ENCODE results near the gene FRMD4A. TPM values are rescaled to one million over a fixed set of nuclear protein-coding genes. Genes with fewer than 3 reads are reported as not detected.

The FRMD4A gene
- total and polyA plus RNA-seq, 10 of the 15 experiments (the other 5 are each of a cell fraction or from before 2014, with no cell fraction given), result 17.8 to 75.2 (median 39.1) TPM

DNA sequence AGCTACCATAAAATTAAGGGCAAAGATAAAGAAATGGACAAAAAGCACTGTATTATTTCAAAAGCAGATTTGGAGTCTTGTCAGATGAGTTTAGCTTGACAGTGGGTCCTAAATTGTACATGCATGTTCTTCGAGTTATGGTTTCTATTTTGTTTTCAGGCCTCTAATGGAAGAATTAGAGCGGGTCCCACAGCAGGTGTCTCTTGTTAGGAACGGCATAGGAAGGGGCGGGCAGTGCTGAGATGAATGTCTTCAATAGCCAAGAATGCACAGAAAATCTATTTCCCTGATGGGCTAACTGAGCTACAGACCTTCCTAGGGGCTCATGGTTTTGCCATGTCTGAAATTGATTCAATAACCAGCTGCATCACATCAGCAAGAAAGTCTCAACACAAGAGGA, 304.4 kb downstream of the FRMD4A start:
- whole genome bisulfite sequencing (ENCODE audit: insufficient coverage, insufficient replicate concordance, low lambda C conversion rate, missing lambda C conversion rate), result 42% methylated on average over 4 of the region's 4 CpGs
- SMC1A ChIA-PET (ENCODE audit: uncharacterized antibody, unreplicated experiment), result interaction anchor here (0.7 to 9.2 kb wide), 11 partner anchors 9 to 923 kb away, joined by 3 to 70 read pairs (median 3); no protein-coding TSS in a partner anchor
- no TSS peak for BruUV-seq (replicated peaks)

More for the DNA sequence above, 304.4 kb downstream of the FRMD4A start:
- no peaks in the 10 kb centered on the region; the same call in 2 of the 3 replicates for H3K9me3 ChIP-seq (replicated peaks; ENCODE audit: control insufficient read depth, insufficient read depth, low read length)
- no peak overlapping the region for H3K4me2 ChIP-seq (ENCODE audit: control insufficient read depth, insufficient read depth)
- no peaks in the 10 kb centered on the region; a peak in 2 of 4 replicates for H3K27me3 ChIP-seq (replicated peaks in 1 of 2; ENCODE audit: control insufficient read depth in 2 of 2, insufficient read depth in 2 of 2, low read length in 1 of 2)
- ChIA-PET CTCF (interaction anchor here (1.0 to 1.9 kb wide), 5 partner anchors 9 to 242 kb away, joined by 3 to 7 read pairs (median 4); no protein-coding TSS in a partner anchor), POLR2A (interaction anchor here (1.0 kb wide), 1 partner anchor 9 kb away, joined by 4 read pairs; no protein-coding TSS in a partner anchor), RAD21 (ENCODE audit: unreplicated experiment) (interaction anchor here (1.2 to 2.0 kb wide), 6 partner anchors 15 to 239 kb away, joined by 3 to 5 read pairs (median 4); no protein-coding TSS in a partner anchor)
- DNase-seq (ENCODE audit: low read depth, low spot score) (no peak), ATAC-seq (no peak), FAIRE-seq (no peak)
- H2AFZ ChIP-seq (ENCODE audit: control insufficient read depth, low read depth, low read length), result no peak overlapping the region
- intact Hi-C loops (cut with micrococcal nuclease; ENCODE audit: unreplicated experiment) (no loop called here), in situ Hi-C loops (cut with MboI) (no loop called here)
- no peak overlapping the region for H3K9ac ChIP-seq (ENCODE audit: control insufficient read depth, insufficient read depth, low read length)
- no peaks in the 10 kb centered on the region for H3K36me3 ChIP-seq (ENCODE audit: control insufficient read depth in 2 of 2, insufficient read depth in 2 of 2, low read length in 1 of 2)
- TF ChIP-seq FOXM1 (IDR thresholded peaks at IDR 0.05; ENCODE audit: low read depth, low read length), result no peak
- TF ChIP-seq, protein P1, sequence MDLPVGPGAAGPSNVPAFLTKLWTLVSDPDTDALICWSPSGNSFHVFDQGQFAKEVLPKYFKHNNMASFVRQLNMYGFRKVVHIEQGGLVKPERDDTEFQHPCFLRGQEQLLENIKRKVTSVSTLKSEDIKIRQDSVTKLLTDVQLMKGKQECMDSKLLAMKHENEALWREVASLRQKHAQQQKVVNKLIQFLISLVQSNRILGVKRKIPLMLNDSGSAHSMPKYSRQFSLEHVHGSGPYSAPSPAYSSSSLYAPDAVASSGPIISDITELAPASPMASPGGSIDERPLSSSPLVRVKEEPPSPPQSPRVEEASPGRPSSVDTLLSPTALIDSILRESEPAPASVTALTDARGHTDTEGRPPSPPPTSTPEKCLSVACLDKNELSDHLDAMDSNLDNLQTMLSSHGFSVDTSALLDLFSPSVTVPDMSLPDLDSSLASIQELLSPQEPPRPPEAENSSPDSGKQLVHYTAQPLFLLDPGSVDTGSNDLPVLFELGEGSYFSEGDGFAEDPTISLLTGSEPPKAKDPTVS (IDR thresholded peaks at IDR 0.05; ENCODE audit: low read depth, low read length), result no peak
- TF ChIP-seq MYC (IDR thresholded peaks at IDR 0.05; ENCODE audit: insufficient read depth, insufficient read length, insufficient replicate concordance, low read length, severe bottlenecking), result no peak
- TF ChIP-seq CBFB (IDR thresholded peaks at IDR 0.05; ENCODE audit: low read depth), result no peak
- TF ChIP-seq ASH2L (IDR thresholded peaks at IDR 0.05; ENCODE audit: borderline replicate concordance, low read depth), result no peak
- no peak for TF ChIP-seq NR2F1 (conservative IDR thresholded peaks at IDR 0.05)
- no peak for TF ChIP-seq HDAC6 (IDR thresholded peaks at IDR 0.05; ENCODE audit: unreplicated experiment)
- no peak for TF ChIP-seq KAT2A (conservative IDR thresholded peaks at IDR 0.05; ENCODE audit: control insufficient read depth, low read depth, low read length)
- no peak for TF ChIP-seq SMARCA5 (IDR thresholded peaks at IDR 0.05)
- TF ChIP-seq, protein P2, sequence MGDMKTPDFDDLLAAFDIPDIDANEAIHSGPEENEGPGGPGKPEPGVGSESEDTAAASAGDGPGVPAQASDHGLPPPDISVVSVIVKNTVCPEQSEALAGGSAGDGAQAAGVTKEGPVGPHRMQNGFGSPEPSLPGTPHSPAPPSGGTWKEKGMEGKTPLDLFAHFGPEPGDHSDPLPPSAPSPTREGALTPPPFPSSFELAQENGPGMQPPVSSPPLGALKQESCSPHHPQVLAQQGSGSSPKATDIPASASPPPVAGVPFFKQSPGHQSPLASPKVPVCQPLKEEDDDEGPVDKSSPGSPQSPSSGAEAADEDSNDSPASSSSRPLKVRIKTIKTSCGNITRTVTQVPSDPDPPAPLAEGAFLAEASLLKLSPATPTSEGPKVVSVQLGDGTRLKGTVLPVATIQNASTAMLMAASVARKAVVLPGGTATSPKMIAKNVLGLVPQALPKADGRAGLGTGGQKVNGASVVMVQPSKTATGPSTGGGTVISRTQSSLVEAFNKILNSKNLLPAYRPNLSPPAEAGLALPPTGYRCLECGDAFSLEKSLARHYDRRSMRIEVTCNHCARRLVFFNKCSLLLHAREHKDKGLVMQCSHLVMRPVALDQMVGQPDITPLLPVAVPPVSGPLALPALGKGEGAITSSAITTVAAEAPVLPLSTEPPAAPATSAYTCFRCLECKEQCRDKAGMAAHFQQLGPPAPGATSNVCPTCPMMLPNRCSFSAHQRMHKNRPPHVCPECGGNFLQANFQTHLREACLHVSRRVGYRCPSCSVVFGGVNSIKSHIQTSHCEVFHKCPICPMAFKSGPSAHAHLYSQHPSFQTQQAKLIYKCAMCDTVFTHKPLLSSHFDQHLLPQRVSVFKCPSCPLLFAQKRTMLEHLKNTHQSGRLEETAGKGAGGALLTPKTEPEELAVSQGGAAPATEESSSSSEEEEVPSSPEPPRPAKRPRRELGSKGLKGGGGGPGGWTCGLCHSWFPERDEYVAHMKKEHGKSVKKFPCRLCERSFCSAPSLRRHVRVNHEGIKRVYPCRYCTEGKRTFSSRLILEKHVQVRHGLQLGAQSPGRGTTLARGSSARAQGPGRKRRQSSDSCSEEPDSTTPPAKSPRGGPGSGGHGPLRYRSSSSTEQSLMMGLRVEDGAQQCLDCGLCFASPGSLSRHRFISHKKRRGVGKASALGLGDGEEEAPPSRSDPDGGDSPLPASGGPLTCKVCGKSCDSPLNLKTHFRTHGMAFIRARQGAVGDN (IDR thresholded peaks at IDR 0.05), result no peak
- TF ChIP-seq RELA (IDR thresholded peaks at IDR 0.05; ENCODE audit: borderline replicate concordance, partially characterized antibody), result no peak
- TF ChIP-seq ZNF274 (IDR thresholded peaks at IDR 0.05; ENCODE audit: insufficient read depth, insufficient read length), result no peak
- TF ChIP-seq JUNB (IDR thresholded peaks at IDR 0.05), result no peak
- TF ChIP-seq HDGF (IDR thresholded peaks at IDR 0.05), result no peak
- H3K27ac ChIP-seq (ENCODE audit: control insufficient read depth, insufficient read depth), result no peak overlapping the region
- H3K79me2 ChIP-seq (ENCODE audit: control insufficient read depth, insufficient read depth, low read length), result no peaks in the 10 kb centered on the region; the same call in 1 of the 2 replicates
- H3K4me3 ChIP-seq, result no peak overlapping the region
- H3K4me1 ChIP-seq (ENCODE audit: control insufficient read depth, insufficient read depth, low read length), result no peaks in the 10 kb centered on the region; the same call in 1 of the 2 replicates
- no peaks in the 10 kb centered on the region for H4K20me1 ChIP-seq (ENCODE audit: control insufficient read depth, insufficient read depth)

All from GM12878 (cell line).